ENCODE measurements around the gene COBL. TPM values are rescaled to one million over a fixed set of nuclear protein-coding genes. Genes with fewer than 3 reads are reported as not detected.
"Not testable (repeated sequence)": the region's sequence is repeated elsewhere in the genome, so short reads cannot be mapped to it uniquely, and the experiment has no call there.

COBL gene
- total RNA-seq, 2 experiments from 2014 or later, result not detected

DNA sequence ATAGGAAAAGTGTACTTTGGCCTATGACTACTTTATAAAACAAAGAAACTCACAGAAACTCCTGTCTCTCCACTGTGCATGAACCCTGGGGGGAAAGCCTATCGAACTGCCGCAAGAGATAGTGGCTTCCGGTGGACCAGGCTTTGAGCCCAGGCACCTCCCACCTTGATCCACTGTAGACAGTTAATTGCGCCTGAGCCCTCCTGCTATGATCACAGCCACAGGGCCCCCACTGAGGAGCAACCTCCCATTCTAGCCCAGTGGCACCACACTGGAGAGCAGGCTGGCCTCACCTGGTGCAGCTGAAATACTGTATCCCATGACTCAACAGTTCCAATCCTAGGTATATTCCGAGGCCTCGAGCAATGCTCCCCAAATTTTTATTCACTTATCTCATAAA lies 98.8 kb downstream of the COBL start:
- Mint-ChIP-seq H3K9me3 (ENCODE audit: insufficient read depth) (no peaks in the 10 kb centered on the region), H3K27me3 (ENCODE audit: low read depth) (no peaks in the 10 kb centered on the region), H3K27ac (no peak overlapping the region), H3K4me1 (ENCODE audit: low read depth) (no peaks in the 10 kb centered on the region), H3K36me3 (ENCODE audit: low read depth) (no peaks in the 10 kb centered on the region), H3K4me3 (no peak overlapping the region)
- ATAC-seq (no peak), DNase-seq (no peak)
- ChIA-PET CTCF (no interaction called here), POLR2A (no interaction called here)

GRCh38 chr7:51214098-51214497 lies 102.5 kb downstream of the COBL start:
- no peak overlapping the region for H3K27ac Mint-ChIP-seq
- H3K9me3 Mint-ChIP-seq (ENCODE audit: insufficient read depth), result no peaks in the 10 kb centered on the region
- ATAC-seq (no peak), DNase-seq (no peak)
- H3K4me3 Mint-ChIP-seq, result no peak overlapping the region
- ChIA-PET CTCF (no interaction called here), POLR2A (no interaction called here)
- peaks cover 3% of the 10 kb centered on the region for H3K4me1 Mint-ChIP-seq (ENCODE audit: low read depth)
- H3K27me3 Mint-ChIP-seq (ENCODE audit: low read depth), result no peaks in the 10 kb centered on the region
- no peaks in the 10 kb centered on the region for H3K36me3 Mint-ChIP-seq (ENCODE audit: low read depth)

DNA sequence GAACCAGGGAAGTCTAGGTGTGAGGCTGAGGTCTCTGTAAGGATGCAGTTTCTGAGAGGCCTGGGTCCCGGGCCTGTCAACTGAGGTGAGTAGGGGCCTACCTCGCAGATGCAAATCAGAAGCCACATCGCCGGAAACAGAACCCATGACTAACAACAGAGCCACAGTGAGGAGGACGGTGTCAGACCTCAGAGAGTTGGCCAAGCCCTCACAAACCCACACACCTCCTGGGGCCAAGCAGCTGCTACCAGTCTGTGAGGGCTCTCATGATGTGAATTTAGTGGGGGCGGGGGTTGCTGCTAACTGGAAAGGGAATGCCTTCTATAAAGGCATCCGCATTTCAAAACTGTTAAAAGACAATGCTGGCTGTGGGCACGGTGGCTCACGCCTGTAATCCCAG lies 103.0 kb downstream of the COBL start:
- ChIA-PET CTCF (no interaction called here), POLR2A (no interaction called here)
- no peak for ATAC-seq

GRCh38 chr7:51210766-51211165 lies 105.8 kb downstream of the COBL start:
- ChIA-PET CTCF (no interaction called here), POLR2A (interaction anchor here (0.5 kb wide), 1 partner anchor 889 kb away, joined by 3 read pairs; no protein-coding TSS in a partner anchor)
- peaks cover 4% of the 10 kb centered on the region for H3K4me1 Mint-ChIP-seq (ENCODE audit: low read depth)
- no peak overlapping the region for H3K27ac Mint-ChIP-seq
- ATAC-seq (no peak), DNase-seq (no peak)
- H3K36me3 Mint-ChIP-seq (ENCODE audit: low read depth), result no peaks in the 10 kb centered on the region
- H3K9me3 Mint-ChIP-seq (ENCODE audit: insufficient read depth), result peaks cover 10% of the 10 kb centered on the region
- no peaks in the 10 kb centered on the region for H3K27me3 Mint-ChIP-seq (ENCODE audit: low read depth)
- H3K4me3 Mint-ChIP-seq, result no peak overlapping the region

More for the DNA sequence above, 103.0 kb downstream of the COBL start:
- Mint-ChIP-seq H3K4me1 (ENCODE audit: low read depth) (peaks cover 4% of the 10 kb centered on the region), H3K27me3 (ENCODE audit: low read depth) (no peaks in the 10 kb centered on the region), H3K36me3 (ENCODE audit: low read depth) (no peaks in the 10 kb centered on the region), H3K4me3 (no peak overlapping the region), H3K9me3 (ENCODE audit: insufficient read depth) (no peaks in the 10 kb centered on the region), H3K27ac (no peak overlapping the region)
- no peak for DNase-seq

DNA sequence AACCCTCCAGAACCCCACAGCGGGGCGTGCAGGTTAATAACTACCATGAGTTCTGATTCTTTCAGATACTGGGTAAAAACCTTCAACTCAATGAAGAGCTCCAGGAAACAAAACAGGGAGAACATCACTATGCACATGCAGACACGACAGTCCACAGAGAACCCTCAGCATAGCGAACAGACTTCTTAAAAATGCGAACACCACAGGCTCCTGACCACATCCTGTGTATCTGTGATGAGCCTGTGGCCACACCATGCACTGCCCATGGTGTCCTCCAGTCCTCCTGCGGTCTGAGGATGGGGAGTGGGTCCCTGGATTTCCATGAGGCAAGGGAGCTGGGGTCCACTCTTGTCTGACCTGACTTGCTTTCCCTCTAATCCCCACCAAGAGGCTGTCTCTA lies 107.2 kb downstream of the COBL start:
- ChIA-PET POLR2A (no interaction called here), CTCF (no interaction called here)
- DNase-seq (no peak), ATAC-seq (no peak)
- Mint-ChIP-seq H3K4me3 (no peak overlapping the region), H3K9me3 (ENCODE audit: insufficient read depth) (peaks cover 10% of the 10 kb centered on the region), H3K4me1 (ENCODE audit: low read depth) (peaks cover 4% of the 10 kb centered on the region), H3K27ac (no peak overlapping the region), H3K36me3 (ENCODE audit: low read depth) (no peaks in the 10 kb centered on the region), H3K27me3 (ENCODE audit: low read depth) (peaks cover 2% of the 10 kb centered on the region)

GRCh38 chr7:51208125-51208524 lies 108.5 kb downstream of the COBL start:
- DNase-seq; H3K27me3 Mint-ChIP-seq (ENCODE audit: low read depth); H3K27ac Mint-ChIP-seq; H3K4me1 Mint-ChIP-seq (ENCODE audit: low read depth); H3K36me3 Mint-ChIP-seq (ENCODE audit: low read depth); ATAC-seq; H3K4me3 Mint-ChIP-seq; CTCF ChIA-PET; POLR2A ChIA-PET: not testable (repeated sequence)
- H3K9me3 Mint-ChIP-seq (ENCODE audit: insufficient read depth), result peaks cover 21% of the 10 kb centered on the region

- no peak overlapping the region for H3K4me3 Mint-ChIP-seq
Measured at GRCh38 chr7:51198654-51199053, 118.0 kb downstream of the COBL start.

GRCh38 chr7:51190969-51191368 lies 125.6 kb downstream of the COBL start:
- POLR2A ChIA-PET, result no interaction called here
- CTCF ChIA-PET, result interaction anchor here (0.9 kb wide), 1 partner anchor 30 kb away, joined by 5 read pairs; no protein-coding TSS in a partner anchor
- Mint-ChIP-seq H3K4me3 (no peak overlapping the region), H3K27me3 (ENCODE audit: low read depth) (peaks cover 7% of the 10 kb centered on the region), H3K36me3 (ENCODE audit: low read depth) (no peaks in the 10 kb centered on the region), H3K9me3 (ENCODE audit: insufficient read depth) (no peaks in the 10 kb centered on the region), H3K4me1 (ENCODE audit: low read depth) (no peaks in the 10 kb centered on the region), H3K27ac (no peak overlapping the region)
- ATAC-seq (no peak), DNase-seq (no peak)

More at GRCh38 chr7:51198654-51199053, 118.0 kb downstream of the COBL start:
- DNase-seq, result no peak
- no peak for ATAC-seq
- Mint-ChIP-seq H3K4me1 (ENCODE audit: low read depth) (no peaks in the 10 kb centered on the region), H3K27ac (no peak overlapping the region), H3K9me3 (ENCODE audit: insufficient read depth) (peaks cover 4% of the 10 kb centered on the region), H3K36me3 (ENCODE audit: low read depth) (no peaks in the 10 kb centered on the region), H3K27me3 (ENCODE audit: low read depth) (peaks cover 14% of the 10 kb centered on the region)
- ChIA-PET POLR2A (no interaction called here), CTCF (no interaction called here)

DNA sequence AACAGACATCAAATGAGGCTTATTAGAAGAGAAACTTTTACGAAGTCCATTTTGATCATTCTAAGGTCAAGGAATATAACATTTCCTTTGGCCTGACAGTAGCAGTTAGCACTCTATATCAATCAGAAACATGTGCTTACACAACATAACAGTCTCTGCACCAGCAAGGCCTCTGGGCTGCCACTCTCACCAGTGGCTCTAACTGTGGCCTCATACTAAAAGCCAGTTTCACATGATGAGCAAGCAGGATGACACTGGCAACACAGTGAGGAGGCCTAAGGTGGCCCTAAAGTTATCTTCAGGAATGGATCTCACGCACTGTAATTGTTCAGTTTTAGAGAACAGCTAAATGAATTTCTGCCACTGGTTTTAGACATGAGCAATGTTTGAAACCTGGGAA lies 126.8 kb downstream of the COBL start:
- Mint-ChIP-seq H3K27ac (no peak overlapping the region), H3K9me3 (ENCODE audit: insufficient read depth) (no peaks in the 10 kb centered on the region), H3K27me3 (ENCODE audit: low read depth) (peaks cover 4% of the 10 kb centered on the region), H3K36me3 (ENCODE audit: low read depth) (no peaks in the 10 kb centered on the region), H3K4me3 (no peak overlapping the region), H3K4me1 (ENCODE audit: low read depth) (no peaks in the 10 kb centered on the region)
- ATAC-seq, result no peak
- ChIA-PET CTCF (interaction anchor here (0.9 to 1.0 kb wide), 2 partner anchors 27 to 29 kb away, joined by 4 to 5 read pairs; no protein-coding TSS in a partner anchor), POLR2A (no interaction called here)
- no peak for DNase-seq

DNA sequence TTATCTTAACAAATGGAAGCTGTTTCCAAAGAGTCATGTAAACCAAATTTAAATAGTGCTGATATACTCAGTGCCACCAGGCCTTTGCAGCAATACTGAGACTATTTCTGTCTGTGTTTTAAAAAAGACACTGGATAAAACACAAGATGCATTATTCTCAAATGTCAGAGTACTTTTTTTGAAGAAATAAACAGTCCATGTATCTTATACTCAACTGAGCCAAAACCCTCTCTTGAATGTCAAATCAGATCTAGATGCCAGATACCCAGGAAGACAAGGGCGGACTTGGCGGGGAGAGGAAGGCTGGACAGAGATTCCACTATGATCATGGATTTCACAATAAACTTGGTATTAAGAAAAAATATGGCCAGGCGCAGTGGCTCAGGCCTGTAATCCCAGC lies 127.6 kb downstream of the COBL start:
- DNase-seq, result no peak
- no peaks in the 10 kb centered on the region for H3K4me1 Mint-ChIP-seq (ENCODE audit: low read depth)
- POLR2A ChIA-PET, result interaction anchor here (0.5 kb wide), 1 partner anchor 12 kb away, joined by 3 read pairs; no protein-coding TSS in a partner anchor
- peaks cover 3% of the 10 kb centered on the region for H3K27me3 Mint-ChIP-seq (ENCODE audit: low read depth)
- no peak overlapping the region for H3K27ac Mint-ChIP-seq
- no peak overlapping the region for H3K4me3 Mint-ChIP-seq
- no peaks in the 10 kb centered on the region for H3K36me3 Mint-ChIP-seq (ENCODE audit: low read depth)
- CTCF ChIA-PET, result no interaction called here
- no peaks in the 10 kb centered on the region for H3K9me3 Mint-ChIP-seq (ENCODE audit: insufficient read depth)
- no peak for ATAC-seq

DNA sequence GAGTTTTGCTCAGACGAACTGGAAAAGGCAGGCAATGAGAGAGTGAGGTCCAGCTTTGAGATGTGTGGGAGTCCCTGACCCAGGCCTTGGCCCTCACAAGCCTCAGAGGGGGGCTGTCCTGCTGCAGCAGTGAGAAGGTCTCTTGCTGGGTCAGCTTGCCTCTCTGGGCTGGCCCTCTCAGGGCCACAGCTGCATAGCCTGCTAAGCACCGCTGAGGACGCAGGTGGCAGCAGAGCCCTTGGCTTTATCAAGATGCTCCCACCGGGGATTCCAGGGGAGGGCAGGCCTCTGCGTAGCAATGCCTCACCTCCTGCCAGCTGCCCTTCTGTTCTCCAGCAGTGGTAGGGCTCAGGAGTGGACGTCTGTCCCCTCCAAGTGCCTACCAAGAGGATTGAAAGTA lies 128.7 kb downstream of the COBL start:
- DNase-seq (no peak), ATAC-seq (no peak)
- CTCF ChIA-PET, result no interaction called here
- no peaks in the 10 kb centered on the region for H3K9me3 Mint-ChIP-seq (ENCODE audit: insufficient read depth)
- no peak overlapping the region for H3K4me3 Mint-ChIP-seq
- H3K27me3 Mint-ChIP-seq (ENCODE audit: low read depth), result peaks cover 4% of the 10 kb centered on the region
- no peak overlapping the region for H3K27ac Mint-ChIP-seq
- no peaks in the 10 kb centered on the region for H3K4me1 Mint-ChIP-seq (ENCODE audit: low read depth)
- H3K36me3 Mint-ChIP-seq (ENCODE audit: low read depth), result no peaks in the 10 kb centered on the region
- POLR2A ChIA-PET, result no interaction called here

DNA sequence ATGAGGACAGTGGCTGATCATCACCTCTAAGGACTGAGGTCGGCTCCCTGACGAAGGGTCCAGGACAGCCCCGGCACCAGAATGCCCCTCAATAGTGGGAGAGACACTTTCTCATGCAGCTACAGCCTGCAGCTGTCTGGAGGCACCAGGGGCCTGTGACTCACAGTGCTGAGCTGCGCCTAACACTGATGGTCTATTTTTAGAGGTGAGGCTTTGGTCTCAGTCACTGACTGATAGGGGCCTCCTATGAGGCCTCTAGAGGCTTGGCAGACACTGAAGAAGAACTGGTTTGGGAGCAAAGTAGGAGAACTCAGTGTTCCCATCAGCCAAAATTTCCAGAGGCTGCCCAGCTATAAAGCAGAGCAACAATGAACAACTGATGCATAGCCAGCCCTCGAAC lies 130.1 kb downstream of the COBL start:
- ATAC-seq (no peak), DNase-seq (no peak)
- Mint-ChIP-seq H3K4me1 (ENCODE audit: low read depth) (peaks cover 2% of the 10 kb centered on the region), H3K9me3 (ENCODE audit: insufficient read depth) (no peaks in the 10 kb centered on the region), H3K4me3 (no peak overlapping the region), H3K27me3 (ENCODE audit: low read depth) (peaks cover 9% of the 10 kb centered on the region), H3K27ac (no peak overlapping the region), H3K36me3 (ENCODE audit: low read depth) (no peaks in the 10 kb centered on the region)
- ChIA-PET CTCF (no interaction called here), POLR2A (no interaction called here)

GRCh38 chr7:51182636-51183166 lies 133.9 kb downstream of the COBL start:
- ChIA-PET POLR2A (no interaction called here), CTCF (interaction anchor here (1.1 kb wide), 1 partner anchor 20 kb away, joined by 3 read pairs; no protein-coding TSS in a partner anchor)
- DNase-seq, result no peak
- Mint-ChIP-seq H3K27ac (no peak overlapping the region), H3K9me3 (ENCODE audit: insufficient read depth) (no peaks in the 10 kb centered on the region), H3K4me1 (ENCODE audit: low read depth) (peaks cover 2% of the 10 kb centered on the region), H3K27me3 (ENCODE audit: low read depth) (peaks cover 11% of the 10 kb centered on the region), H3K36me3 (ENCODE audit: low read depth) (no peaks in the 10 kb centered on the region), H3K4me3 (no peak overlapping the region)
- ATAC-seq, result no peak

Data from activated CD8-positive, alpha-beta T cell treated with anti-CD3 and anti-CD28 coated beads, Interleukin-2, amount 10 ng/mL, durations not matched to agents 7 days and 5 days (primary cell).